Body of pancreas (tissue), 4 donors: ENCODE measurements around the gene TMEM174.

Experiments used
- POLR2A ChIP-seq, 3 donors: fragments of 450-650 bp; IDR thresholded peaks; one replicate each; pipeline ENCODE4 v1.6.1; 2016; ENCODE audit warnings: antibody characterized with exemption in 3 of 3, mild to moderate bottlenecking in 2 of 3
- TF ChIP-seq, protein P1 (sequence below), 7 experiments: fragments of 450-650 bp in 4 of 7; fragments of 200-600 bp in 3 of 7; sonication (generic) in 3 of 7; IDR thresholded peaks; one replicate each; pipeline ENCODE4 v1.5.1; 2016 to 2019; ENCODE audit warnings: antibody characterized with exemption in 7 of 7

DNA sequence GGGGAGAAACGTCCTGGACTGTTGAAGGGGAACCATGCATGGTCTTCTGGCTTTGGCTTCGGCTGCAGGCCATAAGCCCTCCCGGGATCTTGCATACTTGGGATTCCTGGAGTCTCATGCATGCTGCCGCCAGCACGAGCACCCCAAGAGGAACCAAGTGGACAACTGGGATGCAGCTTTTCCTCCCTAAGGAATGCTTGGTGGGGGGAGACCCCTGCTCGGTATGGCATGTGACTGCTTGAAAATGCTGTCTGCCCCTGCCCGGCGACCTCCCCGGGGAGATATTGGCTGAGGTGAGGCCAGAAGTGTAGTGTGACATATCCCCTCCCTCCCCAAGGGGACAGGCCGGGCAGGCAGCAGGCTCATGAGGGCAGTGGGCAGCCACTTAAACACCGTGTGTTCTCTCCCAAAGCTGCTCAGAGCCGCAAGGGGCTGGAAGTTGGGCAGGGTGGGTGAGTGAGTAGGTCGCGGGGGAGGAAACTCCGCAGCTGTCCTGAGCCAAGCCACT lies 36.9 kb upstream of the TMEM174 start:
- TF ChIP-seq, protein P1, sequence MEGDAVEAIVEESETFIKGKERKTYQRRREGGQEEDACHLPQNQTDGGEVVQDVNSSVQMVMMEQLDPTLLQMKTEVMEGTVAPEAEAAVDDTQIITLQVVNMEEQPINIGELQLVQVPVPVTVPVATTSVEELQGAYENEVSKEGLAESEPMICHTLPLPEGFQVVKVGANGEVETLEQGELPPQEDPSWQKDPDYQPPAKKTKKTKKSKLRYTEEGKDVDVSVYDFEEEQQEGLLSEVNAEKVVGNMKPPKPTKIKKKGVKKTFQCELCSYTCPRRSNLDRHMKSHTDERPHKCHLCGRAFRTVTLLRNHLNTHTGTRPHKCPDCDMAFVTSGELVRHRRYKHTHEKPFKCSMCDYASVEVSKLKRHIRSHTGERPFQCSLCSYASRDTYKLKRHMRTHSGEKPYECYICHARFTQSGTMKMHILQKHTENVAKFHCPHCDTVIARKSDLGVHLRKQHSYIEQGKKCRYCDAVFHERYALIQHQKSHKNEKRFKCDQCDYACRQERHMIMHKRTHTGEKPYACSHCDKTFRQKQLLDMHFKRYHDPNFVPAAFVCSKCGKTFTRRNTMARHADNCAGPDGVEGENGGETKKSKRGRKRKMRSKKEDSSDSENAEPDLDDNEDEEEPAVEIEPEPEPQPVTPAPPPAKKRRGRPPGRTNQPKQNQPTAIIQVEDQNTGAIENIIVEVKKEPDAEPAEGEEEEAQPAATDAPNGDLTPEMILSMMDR (IDR thresholded peaks at IDR 0.05): no peak
- no peak for TF ChIP-seq POLR2A (IDR thresholded peaks at IDR 0.05)
